Activated CD8-positive, alpha-beta T cell treated with anti-CD3 and anti-CD28 coated beads for 36 hours (primary cell): ENCODE measurements around the gene USP35. TPM values are rescaled to one million over a fixed set of nuclear protein-coding genes. Genes with fewer than 3 reads are reported as not detected.

Source experiments
- ATAC-seq: fragments of 200-7000 bp; cut with Tn5 transposase; one replicate; pipeline ENCODE4 v1.10.0; 2021; ENCODE audit warnings: mild to moderate bottlenecking, moderate library complexity
- CTCF ChIA-PET: fragments of 350-600 bp; sonication (Branson Sonifier 250); formaldehyde crosslinking; loops from one replicate; lab custom pipeline; 2021; ENCODE audit warnings: antibody characterized with exemption; lab: Charles Lee
- POLR2A ChIA-PET: fragments of 350-600 bp; sonication (Branson Sonifier 250); formaldehyde crosslinking; loops from one replicate; lab custom pipeline; 2021; ENCODE audit warnings: antibody characterized with exemption; lab: Charles Lee
- DNase-seq: peaks from one replicate; pipeline ENCODE4 v3.0.0-alpha.2; 2020
- H3K27ac Mint-ChIP-seq: one replicate; pipeline ENCODE4 v1.8.0; 2021; ENCODE audit warnings: mild to moderate bottlenecking, mixed read lengths
- H3K27me3 Mint-ChIP-seq: one replicate; pipeline ENCODE4 v1.8.0; 2021; ENCODE audit warnings: mixed read lengths
- H3K36me3 Mint-ChIP-seq: one replicate; pipeline ENCODE4 v1.8.0; 2021; ENCODE audit warnings: low read depth, mixed read lengths
- H3K4me1 Mint-ChIP-seq: one replicate; pipeline ENCODE4 v1.8.0; 2021; ENCODE audit warnings: low read depth, mixed read lengths
- H3K4me3 Mint-ChIP-seq: one replicate; pipeline ENCODE4 v1.8.0; 2021; ENCODE audit warnings: mild to moderate bottlenecking, moderate library complexity, mixed read lengths
- H3K9me3 Mint-ChIP-seq: one replicate; pipeline ENCODE4 v1.8.0; 2021; ENCODE audit warnings: mixed read lengths
- CTCF ChIP-seq: fragments of 200-600 bp; IDR thresholded peaks from one replicate; pipeline ENCODE4 v1.8.0; 2022; ENCODE audit warnings: antibody characterized with exemption, mild to moderate bottlenecking
- intact Hi-C: fragments of 100-400 bp; cut with micrococcal nuclease; formaldehyde crosslinking; loops from one replicate; pipeline ENCODE4 v1.10.0; 2022
- total RNA-seq, 2 experiments: library from RNA; stranded (reverse); gene quantifications; one replicate each; pipeline ENCODE4 v1.2.3, GENCODE V29; 2021

The USP35 gene
- total RNA-seq, 2 experiments from 2014 or later = 6.8 to 7.7 TPM

- POLR2A ChIA-PET = interaction anchor here (1.6 kb wide), 1 partner anchor 29 kb away, joined by 3 read pairs; no protein-coding TSS in a partner anchor
- no peak for DNase-seq
- no peak for TF ChIP-seq CTCF
- intact Hi-C loops = no loop called here
- Mint-ChIP-seq H3K4me1 (peaks cover 11% of the 10 kb centered on the region), H3K4me3 (no peak overlapping the region), H3K36me3 (peaks cover 2% of the 10 kb centered on the region), H3K9me3 (no peaks in the 10 kb centered on the region), H3K27me3 (no peaks in the 10 kb centered on the region), H3K27ac (no peak overlapping the region)
- CTCF ChIA-PET = no interaction called here
- ATAC-seq = no peak
Observed at GRCh38 chr11:78216571-78217287, 28.0 kb downstream of the USP35 start.

GRCh38 chr11:78217650-78218541, 29.2 kb downstream of the USP35 start:
- ChIA-PET POLR2A (interaction anchor here (1.6 kb wide), 1 partner anchor 30 kb away, joined by 3 read pairs; no protein-coding TSS in a partner anchor), CTCF (no interaction called here)
- no peaks in the 10 kb centered on the region for H3K9me3 Mint-ChIP-seq
- TF ChIP-seq CTCF = no peak
- H3K27me3 Mint-ChIP-seq = no peaks in the 10 kb centered on the region
- no peak overlapping the region for H3K4me3 Mint-ChIP-seq
- no peak overlapping the region for H3K27ac Mint-ChIP-seq
- H3K36me3 Mint-ChIP-seq = peaks cover 2% of the 10 kb centered on the region
- ATAC-seq (no peak), DNase-seq (no peak)
- peaks cover 8% of the 10 kb centered on the region for H3K4me1 Mint-ChIP-seq
- intact Hi-C loops = no loop called here

- H3K27ac Mint-ChIP-seq = no peak overlapping the region
- ATAC-seq (no peak), DNase-seq (no peak)
- peaks cover 2% of the 10 kb centered on the region for H3K36me3 Mint-ChIP-seq
- intact Hi-C loops = no loop called here
- no peaks in the 10 kb centered on the region for H3K27me3 Mint-ChIP-seq
- peaks cover 11% of the 10 kb centered on the region for H3K4me1 Mint-ChIP-seq
- no peak overlapping the region for H3K4me3 Mint-ChIP-seq
- ChIA-PET CTCF (interaction anchor here (1.3 kb wide), 1 partner anchor 10 kb away, joined by 3 read pairs; no protein-coding TSS in a partner anchor), POLR2A (no interaction called here)
- no peak for TF ChIP-seq CTCF
- no peaks in the 10 kb centered on the region for H3K9me3 Mint-ChIP-seq
Observed at GRCh38 chr11:78218707-78219492, 30.2 kb downstream of the USP35 start.

GRCh38 chr11:78219493-78220217, 30.9 kb downstream of the USP35 start:
- Mint-ChIP-seq H3K36me3 (peaks cover 2% of the 10 kb centered on the region), H3K27me3 (no peaks in the 10 kb centered on the region), H3K27ac (no peak overlapping the region), H3K9me3 (no peaks in the 10 kb centered on the region), H3K4me3 (no peak overlapping the region), H3K4me1 (peaks cover 11% of the 10 kb centered on the region)
- no peak for DNase-seq
- no peak for TF ChIP-seq CTCF
- ChIA-PET CTCF (interaction anchor here (0.8 to 1.3 kb wide), 2 partner anchors 9 to 345 kb away, joined by 3 read pairs; no protein-coding TSS in a partner anchor), POLR2A (no interaction called here)
- no peak for ATAC-seq
- intact Hi-C loops = loop anchor here (10.0 kb wide), 3 partner anchors 65 to 345 kb away; partner anchors contain the start of gene GAB2
